Stimulated activated CD4-positive, alpha-beta T cell treated with anti-CD3 and anti-CD28 coated beads, TNF-alpha, amount 100 ng/mL, for 4 hours (primary cell): ENCODE results near the gene ACTRT2.

Experiments
- DNase-seq, 3 experiments: peaks; one replicate each; pipeline ENCODE4 v3.0.0-alpha.2; 2020; ENCODE audit warnings: low read depth in 3 of 3

The ACTRT2 gene

DNA sequence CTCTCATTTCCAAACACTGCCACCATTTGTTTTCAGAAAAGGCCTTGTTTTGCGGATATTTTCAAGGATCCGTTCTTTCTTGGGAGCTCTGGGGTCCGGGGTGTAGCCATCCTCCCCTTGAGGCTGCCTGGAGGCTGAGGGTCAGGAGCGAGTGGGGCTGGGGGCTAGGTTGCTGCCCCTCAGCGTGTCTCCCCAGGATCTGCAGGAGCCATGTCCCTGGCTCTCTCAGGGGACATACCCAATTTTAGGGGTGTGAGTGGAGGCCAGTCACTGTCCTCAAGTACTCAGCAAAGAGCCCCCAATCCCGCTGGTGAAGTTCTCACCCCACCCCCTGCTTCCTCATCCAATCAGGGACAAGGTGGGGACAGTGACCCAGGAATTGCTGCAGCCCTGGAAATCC lies 32.7 kb downstream of the ACTRT2 start:
- DNase-seq = no peak

DNA sequence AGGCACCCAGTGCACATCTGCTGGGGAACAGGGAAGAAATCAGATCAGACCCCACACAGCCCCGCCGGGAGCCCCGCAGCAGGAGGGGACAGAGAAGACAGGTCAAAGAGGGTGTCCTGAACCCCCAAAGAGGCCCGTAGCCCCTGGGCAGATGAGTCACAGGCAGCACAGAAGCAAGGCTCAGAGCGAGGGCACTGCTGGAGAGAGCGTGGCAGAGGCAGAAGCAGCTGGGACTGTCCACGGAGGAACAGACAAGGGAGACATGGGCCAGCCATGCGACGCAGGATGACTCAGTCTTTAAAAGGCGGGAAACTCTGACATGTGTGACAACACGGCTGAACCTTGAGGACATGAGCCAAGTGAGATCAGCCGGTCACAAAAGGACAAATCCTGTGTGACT lies 33.2 kb downstream of the ACTRT2 start:
- no peak for DNase-seq

DNA sequence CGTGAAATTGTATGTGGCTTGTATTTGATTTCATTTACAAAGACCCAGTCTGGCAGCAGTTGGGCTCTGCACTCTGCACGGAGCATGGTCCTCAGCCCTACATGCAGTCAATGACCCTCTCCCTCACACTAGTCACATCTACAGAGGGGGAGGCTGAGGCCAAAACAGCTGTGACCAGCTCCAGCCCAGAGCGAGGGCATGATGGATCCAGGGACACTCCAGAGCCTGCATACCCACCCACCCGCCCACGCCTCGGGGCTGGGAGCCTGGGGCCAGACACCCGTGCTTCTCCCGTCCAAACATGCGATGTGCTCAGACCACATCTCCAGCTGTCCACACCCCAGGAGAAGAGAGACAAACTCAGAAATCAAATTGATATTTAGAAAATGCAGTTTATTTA lies 33.8 kb downstream of the ACTRT2 start:
- DNase-seq = no peak

DNA sequence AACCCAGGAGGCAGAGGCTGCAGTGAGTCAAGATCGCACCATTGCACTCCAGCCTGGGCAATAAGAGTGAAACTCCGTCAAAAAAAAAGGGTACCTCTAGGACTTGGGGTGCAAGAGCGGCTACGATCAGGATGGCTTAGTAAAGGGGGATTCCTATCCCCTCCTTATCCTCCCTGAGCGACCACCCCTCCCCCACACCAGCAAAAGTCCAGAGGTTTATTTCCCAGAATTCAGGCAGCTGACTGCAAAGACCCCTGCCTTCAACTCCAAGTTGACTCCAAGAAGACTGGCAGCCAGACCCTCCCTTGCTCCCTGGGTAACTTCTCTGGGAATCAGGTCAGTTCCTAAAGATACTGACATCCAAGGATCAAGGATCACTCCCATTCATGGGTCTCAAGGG lies 35.4 kb downstream of the ACTRT2 start:
- DNase-seq = no peak

DNA sequence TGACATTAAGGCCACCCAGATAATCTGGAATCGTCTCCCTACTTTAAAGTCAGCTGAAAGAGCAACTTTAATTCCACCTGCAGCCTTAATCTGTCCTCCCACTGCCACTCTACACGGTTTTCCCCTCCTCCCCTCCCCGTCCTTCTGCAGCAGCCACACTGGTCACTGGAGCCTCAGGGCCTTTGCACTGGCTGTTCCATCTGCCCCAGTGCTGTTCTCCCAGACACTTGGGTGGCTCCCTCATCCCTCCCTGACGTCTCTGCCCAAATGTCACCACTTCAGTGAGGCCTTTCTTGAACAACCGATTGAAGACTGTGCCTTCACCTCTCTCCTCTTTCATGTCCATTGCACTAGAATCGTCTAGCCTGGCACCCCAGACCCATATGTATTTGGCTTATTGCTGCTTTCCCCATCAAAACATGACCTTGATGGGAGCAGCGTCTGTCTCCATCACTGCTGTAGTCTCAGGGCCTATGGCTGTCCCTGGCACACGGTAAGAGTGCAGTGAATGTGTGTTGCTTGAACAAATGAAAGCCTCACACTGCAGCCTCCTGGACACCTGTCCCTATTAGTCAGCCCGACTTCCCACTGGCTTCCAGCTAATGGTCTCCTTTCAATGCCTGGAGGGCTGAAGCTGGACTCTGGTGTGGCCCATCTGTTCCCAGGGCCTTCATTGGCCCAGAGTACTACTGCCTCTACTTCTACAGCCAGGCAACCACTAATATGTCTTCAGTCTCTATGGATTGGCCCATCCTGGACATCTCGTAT lies 37.2 kb downstream of the ACTRT2 start:
- DNase-seq = no peak

DNA sequence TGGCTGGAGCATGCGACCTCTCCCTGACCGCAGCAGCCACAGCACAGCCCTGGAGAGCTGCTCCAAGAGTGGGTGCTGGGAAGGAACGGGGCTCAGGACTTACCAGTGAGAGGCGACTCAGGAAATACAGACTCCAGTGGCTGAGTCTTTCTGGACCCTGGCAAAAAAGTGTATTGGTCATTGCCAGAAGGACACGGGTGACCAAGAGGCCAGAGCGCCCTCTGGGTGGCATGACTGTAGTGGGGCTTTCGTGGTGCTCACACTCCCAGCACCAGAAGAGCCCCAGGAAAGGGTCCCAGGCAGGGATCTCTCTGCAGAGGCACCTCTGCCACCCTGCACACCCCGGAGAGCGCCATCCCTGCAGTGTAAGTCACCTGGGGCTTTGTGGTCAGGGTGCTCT lies 38.9 kb downstream of the ACTRT2 start:
- DNase-seq = no peak

DNA sequence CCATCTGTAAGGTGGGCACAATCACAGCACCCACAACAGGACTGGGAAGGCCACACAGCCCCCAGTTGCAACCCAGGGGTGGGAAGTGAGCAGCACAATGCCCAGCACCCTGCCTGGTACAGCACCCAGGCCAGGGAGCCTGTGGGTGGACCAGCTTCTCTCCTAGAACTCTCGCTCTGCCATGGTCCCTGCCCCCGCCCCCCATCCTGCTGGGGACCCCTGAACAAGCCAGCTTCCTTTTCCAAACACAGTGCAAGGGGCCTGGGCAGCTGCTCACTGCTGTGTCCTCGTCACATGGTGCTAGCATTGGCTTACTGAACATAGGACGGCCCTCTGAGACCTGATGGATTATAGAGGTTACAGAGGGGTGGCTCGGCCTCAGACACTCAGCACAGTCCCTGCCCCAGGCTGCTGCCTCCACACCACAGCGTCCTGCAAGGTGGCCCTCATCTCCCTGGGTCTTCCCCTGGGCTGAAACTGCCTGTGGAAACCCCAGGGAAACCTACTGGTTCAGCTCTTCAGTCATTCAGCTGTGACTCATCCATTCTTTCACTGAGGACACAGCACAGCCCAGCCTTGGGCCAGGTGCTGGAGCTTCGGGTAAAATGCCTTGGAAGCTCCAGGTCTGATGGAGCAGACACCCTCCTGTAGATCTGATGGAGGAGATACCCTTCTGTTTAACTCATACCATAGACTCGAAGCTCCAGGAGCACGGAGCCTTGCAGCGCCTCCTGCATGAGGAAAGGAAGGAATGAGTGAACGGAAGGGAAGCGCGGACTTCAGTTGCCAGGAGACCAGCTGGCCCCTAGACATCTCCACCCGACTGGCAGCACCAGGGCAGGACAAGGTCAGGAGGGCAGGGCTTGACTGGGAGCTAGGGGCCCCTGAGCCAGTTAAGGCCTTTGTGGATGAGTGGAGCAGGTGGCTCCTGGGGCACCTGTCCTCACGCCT lies 39.6 kb downstream of the ACTRT2 start:
- no peak for DNase-seq

DNA sequence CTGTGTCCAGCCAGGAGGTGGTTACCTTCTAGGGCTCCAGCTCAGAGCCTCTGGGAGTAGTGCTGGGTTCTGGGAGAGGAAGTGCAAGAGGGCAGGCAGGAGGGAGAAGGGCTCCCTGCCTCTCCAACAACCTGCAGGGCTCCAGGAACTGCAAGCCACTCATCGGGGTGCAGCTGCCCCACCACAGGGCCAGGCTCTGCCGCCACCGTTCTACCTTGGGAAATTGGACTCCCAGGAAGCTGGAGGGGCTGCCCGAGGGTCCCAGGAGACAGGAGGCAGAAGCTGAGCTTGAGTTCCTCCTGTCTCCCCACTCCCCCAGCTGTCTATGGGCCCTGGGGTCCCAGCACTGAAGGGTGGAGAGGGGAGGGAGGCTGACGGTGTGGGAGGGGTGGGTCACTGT lies 40.3 kb downstream of the ACTRT2 start:
- no peak for DNase-seq

DNA sequence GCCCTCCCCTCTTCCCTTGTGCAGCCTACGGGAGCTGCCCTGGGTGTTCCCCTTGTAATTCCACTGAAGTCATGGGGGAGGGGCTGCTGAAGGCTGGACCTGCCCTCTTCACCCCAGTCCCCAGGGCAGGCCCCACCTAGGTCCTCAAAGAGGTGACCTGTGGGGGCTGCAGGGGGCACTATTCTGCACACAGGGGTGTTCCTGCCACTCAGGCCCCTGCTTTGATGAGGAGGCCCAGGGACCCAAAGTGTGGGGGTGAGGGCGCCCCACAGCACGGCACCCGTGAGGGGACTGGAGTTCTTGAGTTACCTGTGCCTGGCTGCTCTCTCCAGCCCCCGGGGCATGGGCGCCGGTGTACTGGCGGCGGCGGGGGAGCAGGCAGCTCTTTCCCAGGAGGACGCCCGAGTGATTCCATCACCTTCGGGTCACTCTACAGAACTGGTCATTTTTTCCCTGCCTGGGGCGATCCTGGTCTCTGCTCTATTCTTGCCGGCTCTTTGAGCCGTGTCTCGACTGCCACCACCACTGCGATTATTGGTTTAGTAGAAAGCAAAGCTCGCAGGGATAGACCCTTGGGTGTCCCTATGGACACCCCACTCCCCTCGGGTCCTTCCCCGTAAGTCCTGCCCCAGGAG lies 40.8 kb downstream of the ACTRT2 start:
- no peak for DNase-seq

DNA sequence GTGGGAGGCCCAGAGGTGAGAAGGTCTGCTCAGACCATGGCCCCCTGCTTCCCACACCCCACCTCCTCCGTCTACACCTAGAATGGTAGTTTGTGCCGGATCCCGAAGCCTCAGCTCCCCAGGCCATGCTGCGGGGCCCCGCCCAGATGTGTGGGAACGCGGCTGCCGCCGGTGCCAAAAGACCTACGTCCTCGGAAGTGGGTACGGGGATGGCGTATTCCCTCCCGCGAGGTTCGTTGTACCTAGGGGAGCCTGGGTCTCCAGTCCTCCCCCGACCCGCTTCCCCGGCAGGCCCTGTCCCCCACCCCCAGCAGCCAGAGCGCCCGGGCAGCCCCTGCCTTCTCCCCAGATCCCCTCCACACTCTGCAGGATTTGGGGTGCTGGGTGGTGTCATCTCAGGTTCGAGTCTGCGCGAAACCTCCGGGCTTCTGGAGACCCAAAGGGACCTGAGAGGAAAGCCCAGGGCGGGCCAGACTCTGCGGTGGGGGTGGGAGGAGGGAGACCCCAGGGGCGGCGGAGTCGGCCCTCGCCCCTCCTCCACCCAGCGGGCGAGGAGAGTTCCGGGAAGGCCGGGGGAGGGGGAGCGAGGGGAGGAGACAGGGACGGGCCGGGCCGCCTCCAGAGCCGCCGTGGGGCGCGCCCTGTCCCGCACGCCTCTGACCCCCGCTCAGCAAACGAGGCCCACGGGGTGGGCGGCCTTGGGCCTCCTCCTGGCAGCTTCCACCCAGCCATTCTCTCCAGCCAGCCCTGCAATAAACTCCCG lies 41.5 kb downstream of the ACTRT2 start:
- DNase-seq = no peak

DNA sequence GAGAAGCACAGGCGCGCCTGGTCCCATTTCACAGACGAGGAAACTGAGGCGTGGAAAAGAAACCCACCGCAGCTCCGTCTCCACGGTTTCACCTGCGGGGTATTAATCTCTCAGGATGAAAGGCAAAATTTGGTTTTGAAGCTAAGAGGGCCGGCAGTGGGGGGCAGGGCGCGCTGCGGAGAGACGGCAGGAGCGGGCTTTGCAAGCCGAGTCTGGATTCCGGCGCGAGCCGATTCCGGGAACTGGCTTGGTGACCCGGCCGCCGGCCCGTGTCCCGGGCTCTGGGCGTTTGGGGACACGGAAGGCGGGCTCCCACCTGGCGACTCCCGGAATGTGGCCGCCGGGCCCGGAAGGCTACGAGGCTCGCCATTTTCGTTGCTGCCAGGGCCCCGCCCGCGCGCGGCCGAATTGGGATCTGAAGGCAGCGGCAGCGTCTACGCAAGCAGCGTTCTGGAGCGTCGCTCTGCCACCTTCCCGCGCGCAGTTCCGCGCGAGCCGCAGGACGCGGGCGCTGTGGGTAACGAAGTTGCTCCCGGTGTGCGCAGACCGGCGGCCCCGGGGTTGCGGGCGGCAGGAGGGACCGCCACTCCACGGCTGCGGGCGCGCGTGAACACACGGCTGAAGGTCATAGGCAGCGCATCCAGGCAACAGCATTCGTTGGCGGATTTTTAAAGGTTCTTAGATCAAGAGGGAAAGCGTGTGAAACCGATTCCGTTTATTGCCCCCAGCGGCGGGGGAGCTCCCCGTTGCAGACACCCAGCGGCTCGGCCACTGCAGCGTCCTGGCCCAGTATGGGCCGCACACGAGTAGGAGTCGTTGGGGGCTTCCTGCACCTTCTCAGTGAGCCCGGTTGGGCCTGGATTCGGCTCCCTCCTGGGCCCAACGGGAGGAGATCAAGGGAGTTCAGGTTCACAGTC lies 42.4 kb downstream of the ACTRT2 start:
- no peak for DNase-seq

DNA sequence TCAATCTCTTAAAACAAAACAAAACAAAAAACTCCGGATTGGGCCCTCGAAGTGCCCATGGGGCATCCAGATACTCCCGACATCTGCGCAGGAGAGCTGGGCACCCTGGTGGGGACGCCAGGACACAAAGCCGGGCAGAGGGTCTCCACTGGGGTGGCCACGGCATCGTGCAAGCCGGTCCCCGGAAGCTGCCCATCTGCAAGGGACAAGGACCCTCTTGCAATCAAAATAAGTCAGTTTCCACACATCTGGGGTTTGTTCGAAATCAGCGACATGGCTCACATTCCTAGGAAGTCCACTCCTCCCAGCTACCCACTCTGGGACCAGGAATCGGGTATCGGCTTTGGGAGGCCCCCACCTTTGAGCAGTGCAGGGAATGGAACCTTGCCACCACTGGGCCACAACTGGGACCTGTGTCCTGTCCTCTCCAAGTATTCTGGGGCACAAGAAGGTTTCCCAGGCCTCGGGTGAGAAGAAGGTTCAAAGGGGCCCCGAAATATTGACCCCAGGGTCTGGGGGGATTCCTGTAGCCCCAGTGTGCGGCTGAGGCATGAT lies 43.1 kb downstream of the ACTRT2 start:
- no peak for DNase-seq

DNA sequence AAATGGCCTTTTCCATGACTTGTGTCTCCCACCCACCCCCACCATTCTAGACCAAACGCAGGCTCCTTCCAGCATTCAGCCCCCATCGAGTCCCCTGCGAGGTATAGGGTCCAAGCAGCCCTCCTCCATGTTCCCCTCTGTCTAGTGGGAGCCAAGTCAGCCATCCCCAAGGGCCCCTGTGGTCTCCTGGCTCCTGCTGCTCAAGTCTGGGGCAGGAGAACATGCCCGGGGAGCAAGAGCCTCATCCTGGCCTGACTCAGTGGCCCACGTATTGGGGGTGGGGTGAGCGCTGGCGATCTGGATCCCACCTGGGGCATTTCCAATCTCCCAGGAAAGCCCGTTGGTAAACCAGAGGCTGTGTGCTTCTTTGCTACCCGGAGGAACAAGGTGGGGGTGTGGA lies 43.6 kb downstream of the ACTRT2 start:
- no peak for DNase-seq

DNA sequence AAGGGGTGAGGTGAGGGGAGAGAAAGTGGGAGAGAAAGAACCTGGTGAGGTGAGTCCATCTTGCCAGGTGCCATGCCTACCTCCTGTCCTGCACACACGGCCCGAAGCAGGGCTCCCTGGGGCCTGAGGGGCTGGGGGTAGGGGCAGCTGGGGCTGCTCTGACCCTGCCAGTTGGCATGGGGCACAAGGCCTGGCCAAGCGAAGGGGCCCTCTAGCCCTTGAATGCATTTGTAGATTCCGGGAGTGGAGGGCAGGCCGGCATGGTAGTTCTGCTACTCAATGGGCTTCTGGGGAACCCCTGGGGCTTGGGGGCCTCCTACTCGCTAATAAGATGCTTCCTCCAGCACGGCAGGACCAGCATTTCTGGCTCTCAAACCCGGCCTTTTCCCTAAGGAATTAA lies 44.1 kb downstream of the ACTRT2 start:
- DNase-seq = no peak

DNA sequence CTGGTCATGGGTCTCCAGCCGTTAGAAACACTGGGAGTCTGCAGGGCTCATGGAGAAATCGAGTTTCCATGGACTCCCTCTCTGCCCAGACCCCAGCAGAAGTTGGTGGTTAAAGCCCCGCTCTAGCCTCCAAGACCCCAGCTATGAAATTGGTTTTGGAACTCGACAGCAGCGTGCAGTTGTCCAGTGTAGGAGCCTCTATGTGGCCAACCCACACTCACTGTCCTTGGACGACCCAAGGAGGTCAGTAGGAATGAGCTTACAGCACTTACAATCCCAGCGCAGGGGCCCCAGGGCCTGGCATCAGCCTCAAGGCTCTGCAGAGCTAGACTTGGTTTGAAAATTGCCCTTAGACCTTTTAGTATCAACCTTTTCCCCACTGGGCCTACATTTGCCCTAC lies 44.5 kb downstream of the ACTRT2 start:
- DNase-seq = no peak

DNA sequence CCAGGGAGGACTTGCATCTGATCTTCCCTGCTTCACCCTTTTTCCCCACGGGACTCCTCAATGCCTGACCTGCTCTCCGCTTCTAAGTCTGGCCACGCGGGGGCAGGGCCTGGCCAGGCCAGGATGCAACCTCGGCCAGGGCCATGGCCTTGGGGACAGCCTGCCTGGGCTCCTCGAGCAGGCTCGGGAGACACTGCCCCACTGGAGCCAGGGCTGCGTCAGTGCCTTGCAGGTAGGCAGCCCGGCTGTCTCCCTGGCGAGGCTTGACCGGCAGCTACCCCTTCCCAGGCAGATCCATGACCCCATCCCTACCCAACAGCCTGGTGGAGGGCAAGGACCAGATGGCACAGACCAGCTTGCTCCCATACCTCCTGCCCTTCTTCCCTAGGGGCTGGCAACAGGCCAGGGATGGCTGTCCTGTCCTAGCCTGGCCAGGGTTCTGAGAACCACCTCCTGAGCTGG lies 45.0 kb downstream of the ACTRT2 start:
- no peak for DNase-seq

DNA sequence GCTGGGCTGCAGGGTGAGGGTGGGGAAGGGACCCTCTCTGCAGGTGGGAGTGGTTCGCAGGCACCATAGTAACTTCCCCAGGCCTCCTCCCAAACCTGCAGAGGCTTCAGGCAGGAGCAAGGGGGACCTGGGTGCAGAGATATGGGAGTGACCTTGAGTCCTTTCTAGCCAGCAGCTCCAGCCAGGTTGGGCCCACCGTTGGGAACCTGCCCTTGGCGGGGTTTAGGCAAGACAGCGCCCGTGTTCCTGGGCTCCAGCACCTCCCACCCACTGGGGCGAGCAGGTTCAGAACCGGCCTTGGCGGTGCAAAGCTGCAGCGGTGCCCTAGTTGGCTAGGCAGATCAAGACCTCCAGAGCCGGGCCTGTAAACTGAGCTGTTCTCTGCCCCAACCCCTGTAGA lies 45.6 kb downstream of the ACTRT2 start:
- DNase-seq = no peak

DNA sequence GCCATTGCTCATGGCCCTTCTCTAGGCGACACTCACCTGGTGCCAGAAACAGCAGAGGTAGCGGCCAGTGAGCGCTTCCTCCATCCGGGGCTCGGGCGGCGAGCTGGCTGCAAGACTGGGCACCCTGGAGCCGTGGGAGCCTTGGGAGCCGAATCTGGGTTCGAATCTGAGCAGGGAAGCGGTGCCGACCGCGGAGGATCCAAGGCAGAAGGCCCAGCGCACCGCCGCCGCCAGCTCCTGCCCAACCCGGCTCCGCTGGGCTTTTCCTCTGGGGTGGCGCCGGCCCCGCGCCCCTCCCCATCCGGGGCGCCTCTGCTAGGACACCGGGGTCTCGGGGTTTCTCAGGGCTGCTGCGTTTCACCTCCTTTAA lies 46.0 kb downstream of the ACTRT2 start:
- no peak for DNase-seq

DNA sequence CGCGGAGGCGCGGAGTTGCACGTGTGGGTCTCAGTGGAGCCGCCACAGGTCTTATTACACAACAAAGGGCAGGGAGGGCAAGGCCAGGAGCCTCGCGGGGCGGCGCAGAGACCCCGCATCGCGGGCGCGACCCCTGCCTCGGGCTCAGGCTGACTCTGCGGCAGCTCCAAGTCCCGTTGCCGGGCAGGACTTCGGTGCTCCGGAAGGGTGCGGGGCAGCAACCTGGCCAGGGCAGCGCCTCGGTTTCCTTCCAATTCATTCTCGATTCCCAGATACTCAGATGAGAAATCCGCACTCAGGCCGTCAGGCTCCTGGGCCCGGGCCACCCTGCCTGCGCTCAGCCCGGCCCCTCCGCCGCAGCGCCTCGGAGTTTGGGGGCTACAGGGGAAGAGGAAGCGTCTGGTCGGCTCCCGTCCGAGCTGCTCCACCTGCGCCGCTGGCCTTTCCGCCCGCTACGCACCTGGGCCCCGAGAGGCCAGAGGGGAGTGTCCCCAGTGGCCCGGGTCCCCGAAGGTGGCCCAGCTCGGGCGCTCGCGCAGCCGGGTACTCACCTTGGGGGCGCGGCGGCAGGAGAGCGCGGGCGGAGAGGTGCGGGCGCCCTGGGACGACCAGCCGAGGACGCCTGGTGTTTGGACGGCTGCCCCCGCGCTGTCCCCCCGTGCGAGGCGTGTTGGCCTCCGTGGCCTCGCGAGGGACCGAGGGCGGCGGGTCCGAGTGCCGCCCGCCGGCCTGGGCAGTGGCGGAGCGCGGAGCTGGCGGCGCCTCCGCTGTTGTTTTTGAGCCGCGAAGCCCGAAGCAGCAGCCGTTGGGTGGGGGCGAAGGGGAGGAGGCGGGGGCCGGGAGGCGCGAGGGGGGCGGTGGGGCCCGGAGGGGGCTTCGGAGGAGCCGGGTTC lies 46.6 kb downstream of the ACTRT2 start:
- no peak for DNase-seq
